Epithelial cell of proximal tubule (primary cell): ENCODE results near the gene GOT2. TPM values are rescaled to one million over a fixed set of nuclear protein-coding genes. Genes with fewer than 3 reads are reported as not detected.
A peak's percentile ranks its signal among the peaks of the same experiment; 100 is the strongest.
"Not testable (repeated sequence)": the region's sequence is repeated elsewhere in the genome, so short reads cannot be mapped to it uniquely, and the experiment has no call there.

ENCODE experiments used
- DNase-seq: peaks from one replicate; pipeline ENCODE4 v3.0.0-alpha.2; 2011; ENCODE audit warnings: low read depth
- H3K4me3 ChIP-seq: 2 replicates; pipeline ENCODE4 v1.5.1; 2011; ENCODE audit warnings: low read depth, mild to moderate bottlenecking, low read length
- total RNA-seq: library from RNA; depleted of rRNA; stranded (reverse); fragments of >200 nt; gene quantifications from 2 replicates; pipeline ENCODE4 v1.2.3, GENCODE V29; 2015
- TF ChIP-seq, protein P1 (sequence below): conservative IDR thresholded peaks from 2 replicates; pipeline ENCODE4 v1.5.1; 2012; ENCODE audit warnings: low read depth, mild to moderate bottlenecking, low read length

The GOT2 gene
- total RNA-seq, 1 donor from 2014 or later = 173 TPM

DNA sequence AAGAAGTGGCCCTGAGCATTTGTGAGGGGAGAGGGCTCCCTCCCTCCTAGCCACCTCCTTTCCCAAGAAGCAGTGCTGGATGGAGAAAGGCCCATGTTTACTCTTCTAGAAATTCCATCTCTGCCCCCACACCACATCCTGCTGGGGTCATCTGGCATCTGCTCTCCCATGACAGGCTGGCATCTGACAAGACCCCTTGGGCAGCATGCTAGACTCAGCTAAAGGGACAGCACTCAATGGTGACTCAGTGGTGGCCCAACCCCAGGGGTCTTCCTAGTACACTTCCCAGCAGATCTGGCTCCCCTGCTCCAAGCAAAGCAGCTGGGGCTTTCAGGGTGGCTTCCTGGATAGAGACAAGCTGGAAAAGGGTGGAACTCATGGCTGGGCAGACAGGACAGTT is 63.9 kb downstream of the GOT2 start:
- TF ChIP-seq, protein P1, sequence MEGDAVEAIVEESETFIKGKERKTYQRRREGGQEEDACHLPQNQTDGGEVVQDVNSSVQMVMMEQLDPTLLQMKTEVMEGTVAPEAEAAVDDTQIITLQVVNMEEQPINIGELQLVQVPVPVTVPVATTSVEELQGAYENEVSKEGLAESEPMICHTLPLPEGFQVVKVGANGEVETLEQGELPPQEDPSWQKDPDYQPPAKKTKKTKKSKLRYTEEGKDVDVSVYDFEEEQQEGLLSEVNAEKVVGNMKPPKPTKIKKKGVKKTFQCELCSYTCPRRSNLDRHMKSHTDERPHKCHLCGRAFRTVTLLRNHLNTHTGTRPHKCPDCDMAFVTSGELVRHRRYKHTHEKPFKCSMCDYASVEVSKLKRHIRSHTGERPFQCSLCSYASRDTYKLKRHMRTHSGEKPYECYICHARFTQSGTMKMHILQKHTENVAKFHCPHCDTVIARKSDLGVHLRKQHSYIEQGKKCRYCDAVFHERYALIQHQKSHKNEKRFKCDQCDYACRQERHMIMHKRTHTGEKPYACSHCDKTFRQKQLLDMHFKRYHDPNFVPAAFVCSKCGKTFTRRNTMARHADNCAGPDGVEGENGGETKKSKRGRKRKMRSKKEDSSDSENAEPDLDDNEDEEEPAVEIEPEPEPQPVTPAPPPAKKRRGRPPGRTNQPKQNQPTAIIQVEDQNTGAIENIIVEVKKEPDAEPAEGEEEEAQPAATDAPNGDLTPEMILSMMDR = no peak
- no peak overlapping the region for H3K4me3 ChIP-seq
- DNase-seq = no peak

DNA sequence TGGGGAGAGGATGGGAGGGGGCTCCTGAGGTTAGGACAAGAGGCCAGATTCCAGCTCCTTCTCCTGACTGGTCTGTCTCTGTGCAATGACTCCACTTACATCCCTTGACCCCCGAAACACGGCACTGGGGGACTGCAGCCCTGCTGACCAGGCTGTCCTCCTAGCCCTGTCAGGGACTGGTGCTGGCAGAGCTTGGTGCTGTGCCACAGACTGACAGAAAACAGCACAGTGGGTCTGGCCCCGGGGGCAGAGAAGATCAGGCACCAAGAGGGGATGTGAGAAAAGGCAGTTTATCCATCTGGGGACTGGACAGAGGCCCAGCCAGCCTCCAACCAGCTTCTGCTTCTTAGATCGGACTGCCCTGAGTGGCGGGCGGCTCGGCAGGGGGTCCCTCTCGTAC is 68.9 kb downstream of the GOT2 start:
- TF ChIP-seq, protein P1 = no peak
- H3K4me3 ChIP-seq = no peak overlapping the region
- no peak for DNase-seq

DNA sequence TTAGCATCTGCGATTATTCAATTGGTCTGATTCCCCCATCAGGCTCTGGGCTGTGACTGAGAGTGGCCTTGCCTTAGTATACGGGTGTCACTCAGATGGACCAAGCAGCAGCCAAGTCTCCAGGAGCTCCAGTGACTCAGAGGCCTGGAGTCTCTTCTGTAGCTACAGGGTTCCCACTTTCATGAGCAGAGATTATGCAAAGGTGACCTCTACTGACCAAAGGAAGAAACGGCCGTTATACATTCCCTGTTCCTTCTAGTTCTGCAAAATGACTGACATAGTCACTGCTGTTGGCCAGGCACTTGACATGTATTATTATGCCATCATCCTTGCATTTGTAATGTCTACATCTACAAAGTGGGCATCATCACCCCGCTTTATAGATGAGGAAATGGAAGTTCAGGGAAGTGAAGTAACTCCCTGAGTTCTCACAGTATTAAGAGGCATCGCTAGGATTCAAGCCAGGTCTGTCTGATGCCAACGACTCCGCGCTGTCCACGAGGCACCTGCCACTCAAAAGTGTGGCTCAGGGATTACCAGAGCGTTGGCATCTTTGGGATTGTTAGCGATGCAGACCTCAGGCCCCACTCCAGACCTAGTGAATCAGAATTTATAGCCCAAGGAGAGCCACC is 72.8 kb downstream of the GOT2 start:
- peak; percentile 46 for DNase-seq
- TF ChIP-seq, protein P1 = peak; percentile 81
- H3K4me3 ChIP-seq = no peak overlapping the region

DNA sequence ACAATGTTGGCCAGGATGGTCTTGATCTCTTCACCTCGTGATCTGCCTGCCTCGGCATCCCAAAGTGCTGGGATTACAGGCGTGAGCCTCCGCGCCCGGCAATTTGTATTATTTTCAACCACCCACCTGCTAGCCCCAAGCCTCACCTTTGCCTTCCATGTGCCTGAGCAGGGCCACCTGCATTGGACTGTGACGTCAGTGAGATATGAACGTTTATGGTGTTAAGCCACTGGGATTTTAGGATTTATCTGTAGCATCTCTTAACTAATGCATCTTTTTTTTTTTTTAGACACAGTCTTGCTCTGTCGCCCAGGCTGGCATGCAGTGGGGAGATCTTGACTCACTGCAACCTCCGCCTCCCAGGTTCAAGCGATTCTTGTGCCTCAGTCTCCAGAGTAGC is 74.2 kb downstream of the GOT2 start:
- H3K4me3 ChIP-seq = not testable (repeated sequence)

DNA sequence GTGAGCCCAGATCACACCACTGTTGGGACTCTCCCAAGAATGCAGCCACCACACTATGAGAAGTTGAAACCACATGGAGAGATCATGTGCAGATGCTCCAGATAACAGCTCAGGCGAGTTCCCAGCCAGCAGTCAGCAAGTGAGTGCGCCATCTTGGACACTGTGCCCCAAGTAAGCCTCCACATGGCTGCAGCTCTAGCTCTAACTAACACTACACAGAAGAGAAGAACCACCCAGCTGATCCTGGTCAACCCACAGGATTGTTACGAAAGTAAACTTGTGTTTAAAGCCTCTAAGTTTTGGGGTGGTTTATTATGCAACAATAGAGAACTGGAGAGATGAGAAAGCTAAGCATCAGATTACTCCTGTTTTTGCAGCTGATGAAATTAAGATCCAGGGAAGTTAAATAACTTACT is 75.3 kb downstream of the GOT2 start:
- TF ChIP-seq, protein P1 = no peak
- no peak for DNase-seq
- no peak overlapping the region for H3K4me3 ChIP-seq

More for the DNA sequence above, 74.2 kb downstream of the GOT2 start:
- not testable (repeated sequence) for DNase-seq

Other genes with a start within 250 kb of the GOT2 start
- gene NDRG4, start 234.2 kb downstream of the GOT2 start, total RNA-seq = 20.4 and 30.8 TPM in 2 replicates
- 18.3 and 25.0 TPM in 2 replicates for gene SETD6, start 218.8 kb downstream of the GOT2 start, total RNA-seq
- gene CNOT1, start 104.5 kb downstream of the GOT2 start, total RNA-seq = 70.6 and 93.9 TPM in 2 replicates
- 9.5 and 12.0 TPM in 2 replicates for gene SLC38A7, start 49.5 kb downstream of the GOT2 start, total RNA-seq